ENCODE measurements around the gene MAP2K6.
A peak's percentile ranks its signal among the peaks of the same experiment; 100 is the strongest.

MAP2K6 gene

GRCh38 chr17:69565447-69565846 is 150.9 kb downstream of the MAP2K6 start:
- Histone ChIP-seq H3K9me3 (ENCODE audit: insufficient read depth, low read depth, low read length) (no peaks in the 10 kb centered on the region), H3K9ac (ENCODE audit: low read depth, low read length) (no peak overlapping the region), H3K27ac (ENCODE audit: low read depth, low read length) (no peak overlapping the region), H3K4me1 (ENCODE audit: insufficient read depth, low read length) (no peaks in the 10 kb centered on the region), H3K4me3 (ENCODE audit: low read length) (no peak overlapping the region), H3K36me3 (ENCODE audit: insufficient read depth, low read length) (no peaks in the 10 kb centered on the region), H3K27me3 (ENCODE audit: insufficient read depth, low read length) (no peaks in the 10 kb centered on the region)
- 95% methylated on average over 6 of the region's 7 CpGs for WGBS

- no peaks in the 10 kb centered on the region for H3K36me3 ChIP-seq (ENCODE audit: insufficient read depth, low read length)
- no peaks in the 10 kb centered on the region for H3K4me1 ChIP-seq (ENCODE audit: insufficient read depth, low read length)
- no peaks in the 10 kb centered on the region for H3K9me3 ChIP-seq (ENCODE audit: insufficient read depth, low read depth, low read length)
- no peak overlapping the region for H3K4me3 ChIP-seq (ENCODE audit: low read length)
- no peak overlapping the region for H3K9ac ChIP-seq (ENCODE audit: low read depth, low read length)
- H3K27me3 ChIP-seq (ENCODE audit: insufficient read depth, low read length): no peaks in the 10 kb centered on the region
- 68% methylated on average over 4 of the region's 4 CpGs for WGBS
- no peak overlapping the region for H3K27ac ChIP-seq (ENCODE audit: low read depth, low read length)
These were observed 152.6 kb downstream of the MAP2K6 start for GRCh38 chr17:69567130-69567529.

DNA sequence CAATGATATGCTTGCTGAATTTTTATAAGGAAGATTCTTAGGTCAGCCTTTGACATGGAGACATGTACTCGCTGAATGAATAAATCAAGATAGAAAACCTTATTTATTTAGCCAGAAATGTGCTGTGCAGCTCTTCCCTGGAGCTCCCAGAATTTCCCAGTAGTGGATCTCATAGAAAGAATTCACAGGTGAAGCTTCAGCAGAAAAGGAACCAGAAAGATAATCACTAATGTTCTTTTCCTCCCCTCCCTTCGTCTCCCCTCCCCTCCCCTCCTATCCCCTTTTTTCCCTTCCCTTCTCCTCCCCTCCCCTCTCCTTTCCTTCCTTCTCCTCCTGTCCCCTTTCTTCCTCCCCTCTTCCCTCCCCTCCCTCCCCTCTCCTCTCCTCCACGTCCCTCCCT is 158.2 kb downstream of the MAP2K6 start:
- Histone ChIP-seq H3K4me1 (ENCODE audit: insufficient read depth, low read length) (peaks cover 16% of the 10 kb centered on the region), H3K9ac (ENCODE audit: low read depth, low read length) (no peak overlapping the region), H3K4me3 (ENCODE audit: low read length) (no peak overlapping the region), H3K36me3 (ENCODE audit: insufficient read depth, low read length) (no peaks in the 10 kb centered on the region), H3K27ac (ENCODE audit: low read depth, low read length) (no peak overlapping the region), H3K27me3 (ENCODE audit: insufficient read depth, low read length) (no peaks in the 10 kb centered on the region), H3K9me3 (ENCODE audit: insufficient read depth, low read depth, low read length) (no peaks in the 10 kb centered on the region)
- WGBS: 75% methylated on average over 3 of the region's 3 CpGs

- Histone ChIP-seq H3K27me3 (ENCODE audit: insufficient read depth, low read length) (no peaks in the 10 kb centered on the region), H3K9me3 (ENCODE audit: insufficient read depth, low read depth, low read length) (no peaks in the 10 kb centered on the region), H3K36me3 (ENCODE audit: insufficient read depth, low read length) (no peaks in the 10 kb centered on the region), H3K9ac (ENCODE audit: low read depth, low read length) (no peak overlapping the region), H3K4me3 (ENCODE audit: low read length) (no peak overlapping the region), H3K4me1 (ENCODE audit: insufficient read depth, low read length) (peaks cover 16% of the 10 kb centered on the region), H3K27ac (ENCODE audit: low read depth, low read length) (no peak overlapping the region)
- 86% methylated on average over 2 of the region's 2 CpGs for WGBS
These were observed 158.9 kb downstream of the MAP2K6 start for GRCh38 chr17:69573396-69573795.

DNA sequence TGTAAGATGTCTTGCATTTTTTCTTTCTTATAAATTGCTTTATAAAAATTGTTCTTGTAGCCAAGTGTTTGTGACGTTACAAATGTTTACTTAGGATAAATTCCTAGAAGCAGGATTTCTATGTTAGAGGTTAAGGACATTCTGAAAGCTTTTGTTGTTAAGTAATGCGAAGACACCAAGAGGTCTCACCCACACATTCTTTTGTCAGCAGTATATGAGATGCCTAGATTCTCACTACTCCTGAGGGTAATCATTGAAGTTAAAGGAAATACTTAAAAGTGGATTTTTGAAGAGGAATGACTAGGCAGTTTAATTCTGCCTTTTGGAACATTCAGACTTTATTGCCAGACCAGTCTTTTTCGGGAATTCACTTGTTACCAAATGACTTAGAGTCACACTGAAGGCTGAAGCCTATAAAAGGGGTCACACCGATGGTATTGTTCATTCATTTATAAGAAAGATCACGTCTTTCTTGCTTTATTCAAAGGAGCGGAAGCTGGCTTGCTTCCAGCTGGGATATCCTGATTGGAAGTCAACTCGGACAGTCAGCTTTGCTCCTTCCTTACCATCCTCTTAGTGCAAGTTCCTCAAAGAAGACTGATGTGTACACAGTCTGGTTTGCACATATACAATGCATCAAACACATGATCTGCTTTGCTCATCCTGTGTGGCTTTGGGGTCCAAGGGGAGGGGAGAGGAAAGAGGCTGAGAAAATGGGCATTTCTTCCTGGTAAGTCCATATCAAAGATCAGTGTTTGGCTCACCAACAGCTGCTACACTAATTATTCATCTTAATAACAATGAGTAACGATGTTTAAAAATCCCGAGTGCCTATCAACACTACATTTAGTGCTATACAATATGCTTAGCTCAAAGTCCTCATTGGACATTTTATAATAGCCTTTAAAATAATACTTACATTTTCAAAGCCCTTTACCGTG is 160.0 kb downstream of the MAP2K6 start:
- 83% methylated on average over 10 of the region's 10 CpGs for WGBS
- H3K4me3 ChIP-seq (ENCODE audit: low read length): no peak overlapping the region
- no peaks in the 10 kb centered on the region for H3K27me3 ChIP-seq (ENCODE audit: insufficient read depth, low read length)
- H3K4me1 ChIP-seq (ENCODE audit: insufficient read depth, low read length): peaks cover 16% of the 10 kb centered on the region
- H3K36me3 ChIP-seq (ENCODE audit: insufficient read depth, low read length): no peaks in the 10 kb centered on the region
- H3K9ac ChIP-seq (ENCODE audit: low read depth, low read length): peak overlapping the region; percentile 41; the same call in 1 of the 2 replicates
- H3K9me3 ChIP-seq (ENCODE audit: insufficient read depth, low read depth, low read length): no peaks in the 10 kb centered on the region
- H3K27ac ChIP-seq (ENCODE audit: low read depth, low read length): peak overlapping the region; percentile 32; the same call in 1 of the 2 replicates

DNA sequence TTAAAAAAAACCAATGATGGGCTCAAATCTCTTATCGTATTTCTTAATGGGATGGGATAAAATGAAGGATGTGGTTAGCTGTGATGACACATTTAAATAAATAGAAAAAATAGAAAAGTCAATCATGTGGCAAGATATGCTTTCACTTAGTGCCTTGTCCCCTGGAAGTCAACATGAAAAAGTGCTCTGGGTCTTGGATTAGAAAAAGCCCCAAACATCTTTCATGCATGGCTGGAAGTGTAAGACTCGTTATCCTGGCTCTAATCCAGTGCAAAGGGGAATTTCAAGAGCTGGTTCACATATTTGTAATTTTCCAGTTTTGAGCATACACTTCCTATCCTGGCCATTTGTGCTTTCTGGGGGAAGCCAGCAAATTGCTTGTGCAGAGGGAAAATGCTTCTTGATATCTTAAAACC is 160.9 kb downstream of the MAP2K6 start:
- peaks cover 16% of the 10 kb centered on the region for H3K4me1 ChIP-seq (ENCODE audit: insufficient read depth, low read length)
- no peaks in the 10 kb centered on the region for H3K27me3 ChIP-seq (ENCODE audit: insufficient read depth, low read length)
- no peaks in the 10 kb centered on the region for H3K9me3 ChIP-seq (ENCODE audit: insufficient read depth, low read depth, low read length)
- H3K27ac ChIP-seq (ENCODE audit: low read depth, low read length): no peak overlapping the region
- no peak overlapping the region for H3K9ac ChIP-seq (ENCODE audit: low read depth, low read length)
- H3K36me3 ChIP-seq (ENCODE audit: insufficient read depth, low read length): no peaks in the 10 kb centered on the region
- H3K4me3 ChIP-seq (ENCODE audit: low read length): no peak overlapping the region
- 88% methylated on average over 2 of the region's 2 CpGs for WGBS

DNA sequence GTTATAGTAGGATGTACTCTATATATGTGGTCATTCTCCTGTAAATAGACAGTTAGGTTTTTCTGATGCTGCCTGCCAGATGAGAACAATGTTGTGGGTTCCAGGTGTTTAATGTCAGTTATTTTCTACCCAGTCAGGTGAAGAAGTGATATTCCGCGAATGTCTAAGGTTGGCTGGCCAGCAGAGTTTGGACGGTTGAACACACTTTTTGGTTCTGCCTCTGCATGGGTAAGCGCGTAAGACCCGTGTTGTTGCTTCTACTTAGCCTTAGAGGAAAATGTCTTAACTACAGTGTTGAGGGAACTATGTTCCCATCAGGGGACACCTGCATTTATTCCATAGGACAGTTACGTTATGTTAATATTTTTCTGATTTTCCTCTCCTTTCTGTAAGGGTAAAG is 162.6 kb downstream of the MAP2K6 start:
- no peaks in the 10 kb centered on the region for H3K27me3 ChIP-seq (ENCODE audit: insufficient read depth, low read length)
- WGBS: 96% methylated on average over 6 of the region's 7 CpGs
- no peak overlapping the region for H3K9ac ChIP-seq (ENCODE audit: low read depth, low read length)
- H3K4me1 ChIP-seq (ENCODE audit: insufficient read depth, low read length): peaks cover 19% of the 10 kb centered on the region
- H3K4me3 ChIP-seq (ENCODE audit: low read length): no peak overlapping the region
- H3K9me3 ChIP-seq (ENCODE audit: insufficient read depth, low read depth, low read length): no peaks in the 10 kb centered on the region
- H3K36me3 ChIP-seq (ENCODE audit: insufficient read depth, low read length): no peaks in the 10 kb centered on the region
- H3K27ac ChIP-seq (ENCODE audit: low read depth, low read length): no peak overlapping the region

DNA sequence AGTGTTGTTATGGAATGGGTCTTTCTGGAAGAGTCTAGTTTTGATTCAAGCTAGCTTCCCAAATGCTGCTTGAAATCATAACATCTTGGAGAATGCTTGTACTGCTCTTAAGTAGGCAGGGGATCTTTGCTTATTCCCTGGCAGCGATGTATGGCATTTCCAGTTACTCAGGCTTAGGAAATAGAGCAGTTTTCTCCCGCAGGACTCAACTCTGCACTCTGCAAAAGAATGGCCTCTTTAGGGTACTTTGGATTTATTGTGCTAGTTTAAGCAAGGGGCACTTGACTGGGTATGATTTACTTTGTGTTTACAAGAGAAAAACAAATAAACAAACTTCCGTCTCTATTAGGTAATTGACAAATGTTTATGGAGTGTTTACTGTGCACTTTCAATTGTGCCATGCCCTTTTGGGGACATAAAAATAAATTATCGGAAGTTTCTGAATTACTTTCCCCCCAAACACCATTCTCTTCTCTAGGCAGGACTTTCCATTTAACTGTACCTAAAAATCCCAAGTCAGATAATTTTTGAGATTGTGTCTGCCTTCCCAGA is 164.0 kb downstream of the MAP2K6 start:
- no peaks in the 10 kb centered on the region for H3K27me3 ChIP-seq (ENCODE audit: insufficient read depth, low read length)
- no peak overlapping the region for H3K9ac ChIP-seq (ENCODE audit: low read depth, low read length)
- H3K27ac ChIP-seq (ENCODE audit: low read depth, low read length): no peak overlapping the region
- no peak overlapping the region for H3K4me3 ChIP-seq (ENCODE audit: low read length)
- 96% methylated on average over 3 of the region's 4 CpGs for WGBS
- H3K9me3 ChIP-seq (ENCODE audit: insufficient read depth, low read depth, low read length): no peaks in the 10 kb centered on the region
- no peaks in the 10 kb centered on the region for H3K36me3 ChIP-seq (ENCODE audit: insufficient read depth, low read length)
- peaks cover 19% of the 10 kb centered on the region for H3K4me1 ChIP-seq (ENCODE audit: insufficient read depth, low read length)

DNA sequence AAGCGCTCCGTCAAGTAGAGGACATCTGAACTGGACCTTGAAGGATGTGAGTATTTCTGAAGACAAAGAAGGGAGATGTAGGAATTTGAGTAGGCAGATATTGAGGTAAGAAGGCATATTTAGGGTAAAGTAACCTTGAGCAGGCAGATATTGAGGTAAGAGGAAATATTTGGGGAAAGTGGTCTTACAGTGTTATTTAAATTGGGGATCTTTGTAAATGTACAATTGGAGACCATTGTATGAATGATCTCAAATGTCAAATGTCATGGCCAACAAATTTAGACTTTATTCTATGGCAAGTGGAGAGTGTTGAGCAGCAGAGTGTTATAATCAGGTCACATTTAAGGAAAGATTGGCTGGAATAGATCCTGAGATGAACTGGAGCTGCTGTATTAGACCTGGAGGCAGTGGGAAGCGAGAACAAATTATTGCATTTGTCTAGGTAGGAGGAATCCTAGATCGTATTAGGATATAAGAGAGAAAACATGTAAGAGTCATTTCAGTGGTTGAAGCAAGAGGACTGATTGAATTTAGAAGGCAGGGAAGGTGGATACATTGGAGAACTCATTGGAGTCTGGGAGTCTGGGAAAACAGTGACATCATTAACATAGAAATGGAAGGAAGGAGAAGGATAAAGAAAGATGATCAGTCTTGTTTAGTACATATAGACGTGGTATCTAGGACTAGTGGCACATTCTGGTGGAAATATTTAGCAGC is 165.6 kb downstream of the MAP2K6 start:
- Histone ChIP-seq H3K36me3 (ENCODE audit: insufficient read depth, low read length) (no peaks in the 10 kb centered on the region), H3K27me3 (ENCODE audit: insufficient read depth, low read length) (no peaks in the 10 kb centered on the region), H3K27ac (ENCODE audit: low read depth, low read length) (no peak overlapping the region), H3K9ac (ENCODE audit: low read depth, low read length) (no peak overlapping the region), H3K4me1 (ENCODE audit: insufficient read depth, low read length) (peaks cover 4% of the 10 kb centered on the region), H3K4me3 (ENCODE audit: low read length) (no peak overlapping the region), H3K9me3 (ENCODE audit: insufficient read depth, low read depth, low read length) (no peaks in the 10 kb centered on the region)
- 94% methylated on average over 5 of the region's 5 CpGs for WGBS

GRCh38 chr17:69581061-69581961 is 166.8 kb downstream of the MAP2K6 start:
- no peak overlapping the region for H3K9ac ChIP-seq (ENCODE audit: low read depth, low read length)
- H3K4me1 ChIP-seq (ENCODE audit: insufficient read depth, low read length): peaks cover 3% of the 10 kb centered on the region; the same call in 1 of the 2 replicates
- no peak overlapping the region for H3K4me3 ChIP-seq (ENCODE audit: low read length)
- no peaks in the 10 kb centered on the region for H3K27me3 ChIP-seq (ENCODE audit: insufficient read depth, low read length)
- WGBS: 94% methylated on average over 18 of the region's 18 CpGs
- H3K36me3 ChIP-seq (ENCODE audit: insufficient read depth, low read length): no peaks in the 10 kb centered on the region
- H3K9me3 ChIP-seq (ENCODE audit: insufficient read depth, low read depth, low read length): no peaks in the 10 kb centered on the region
- no peak overlapping the region for H3K27ac ChIP-seq (ENCODE audit: low read depth, low read length)
